SK-N-MC (cell line): Measurements from ENCODE around the gene NEGR1.

Experiments
- EZH2 ChIP-seq: fragments of 200-600 bp; sonication (generic); IDR thresholded peaks from one replicate; pipeline ENCODE4 v1.6.1; 2017; ENCODE audit warnings: antibody characterized with exemption
- POLR2AphosphoS5 ChIP-seq: IDR thresholded peaks from 2 replicates; pipeline ENCODE4 v1.6.1; 2012; ENCODE audit warnings: mild to moderate bottlenecking, low read depth, low read length, borderline replicate concordance

DNA sequence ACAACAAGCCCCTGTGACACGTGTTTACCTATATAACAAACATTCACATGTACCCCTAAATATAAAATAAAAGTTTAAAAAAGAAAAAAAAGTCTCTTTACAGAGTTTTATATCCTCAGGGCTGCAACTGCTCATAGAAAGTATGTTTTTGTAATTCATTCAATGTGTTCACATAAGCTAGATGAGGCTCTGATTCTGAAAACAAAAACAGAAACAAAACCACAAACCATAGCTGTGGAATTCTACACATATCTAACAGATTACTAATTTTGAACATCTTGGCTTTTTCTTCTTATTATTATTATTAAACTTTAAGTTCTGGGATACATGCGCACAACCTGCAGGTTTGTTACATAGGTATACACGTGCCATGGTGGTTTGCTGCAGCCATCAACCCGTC is 621.9 kb downstream of the NEGR1 start:
- TF ChIP-seq EZH2 (no peak), POLR2AphosphoS5 (no peak)
